A673 (cell line): Measurements from ENCODE around the gene GPR101. TPM values are rescaled to one million over a fixed set of nuclear protein-coding genes. Genes with fewer than 3 reads are reported as not detected.

ENCODE experiments used
- BruUV-seq: library from RNA; stranded (reverse); fragments of 400-500 nt; replicated peaks from 2 replicates; lab custom pipeline; 2021; lab: Mats Ljungman, UMichigan
- CTCF ChIA-PET: fragments of 300-600 bp; sonication (Branson Sonifier 250); formaldehyde crosslinking; loops from one replicate; lab custom pipeline; 2022; ENCODE audit warnings: antibody characterized with exemption; lab: Charles Lee
- POLR2A ChIA-PET: fragments of 300-600 bp; sonication (Branson Sonifier 250); formaldehyde crosslinking; loops from one replicate; lab custom pipeline; 2022; ENCODE audit warnings: antibody characterized with exemption; ENCODE audit not compliant: low non-redundant PET; lab: Charles Lee
- DNase-seq: peaks from one replicate; pipeline ENCODE4 v3.0.0-alpha.2; 2015; ENCODE audit warnings: low spot score
- H3K27ac ChIP-seq: fragments of 200-600 bp; sonication (generic); 2 replicates; pipeline ENCODE4 v1.5.1; 2016; ENCODE audit warnings: mixed run types, low read depth, mild to moderate bottlenecking, mixed read lengths, antibody characterized with exemption, low read length; ENCODE audit not compliant: poor library complexity, severe bottlenecking
- H3K27me3 ChIP-seq: fragments of 200-600 bp; sonication (generic); replicated peaks from 2 replicates; pipeline ENCODE4 v1.6.1; 2017; ENCODE audit warnings: mixed run types, low read depth, mild to moderate bottlenecking, mixed read lengths, antibody characterized with exemption, low read length; ENCODE audit not compliant: insufficient read depth, poor library complexity
- H3K36me3 ChIP-seq: fragments of 200-600 bp; sonication (generic); 2 replicates; pipeline ENCODE4 v1.6.1; 2016; ENCODE audit warnings: mixed run types, mild to moderate bottlenecking, mixed read lengths, antibody characterized with exemption, low read length; ENCODE audit not compliant: insufficient read depth, poor library complexity, severe bottlenecking
- H3K4me1 ChIP-seq: fragments of 200-600 bp; sonication (generic); 2 replicates; pipeline ENCODE4 v1.6.1; 2017; ENCODE audit warnings: mixed run types, mild to moderate bottlenecking, mixed read lengths, antibody characterized with exemption, low read length; ENCODE audit not compliant: insufficient read depth, poor library complexity, severe bottlenecking
- H3K4me3 ChIP-seq: fragments of 200-600 bp; sonication (generic); 2 replicates; pipeline ENCODE4 v1.5.1; 2016; ENCODE audit warnings: low read depth, mixed run types, mild to moderate bottlenecking, mixed read lengths, low read length; ENCODE audit not compliant: poor library complexity, severe bottlenecking
- H3K9me3 ChIP-seq: fragments of 200-600 bp; sonication (generic); 2 replicates; pipeline ENCODE4 v1.6.1; 2016; ENCODE audit warnings: mixed run types, low read depth, mild to moderate bottlenecking, mixed read lengths, antibody characterized with exemption, low read length; ENCODE audit not compliant: poor library complexity, severe bottlenecking
- EZH2 ChIP-seq: fragments of 200-600 bp; sonication (generic); IDR thresholded peaks from 2 replicates; pipeline ENCODE4 v1.6.1; 2017; ENCODE audit warnings: borderline replicate concordance, low read depth, mild to moderate bottlenecking, mixed read lengths, antibody characterized with exemption, low read length; ENCODE audit not compliant: poor library complexity, severe bottlenecking
- intact Hi-C: fragments of 100-400 bp; cut with micrococcal nuclease; formaldehyde crosslinking; loops from one replicate; pipeline ENCODE4 v1.10.0; 2022; ENCODE audit not compliant: unreplicated experiment
- total RNA-seq: library from RNA; stranded (reverse); gene quantifications from 2 replicates; pipeline ENCODE4 v1.2.3, GENCODE V29; 2021
- TF ChIP-seq, protein P1 (sequence below): fragments of 300-800, 200-600 bp; sonication (generic); conservative IDR thresholded peaks from 2 replicates; pipeline ENCODE4 v1.5.1; 2017; ENCODE audit warnings: low read depth, mild to moderate bottlenecking, antibody characterized with exemption, low read length, moderate library complexity, mixed read lengths

Gene GPR101
- total RNA-seq, 1 experiment from 2014 or later = not detected

DNA sequence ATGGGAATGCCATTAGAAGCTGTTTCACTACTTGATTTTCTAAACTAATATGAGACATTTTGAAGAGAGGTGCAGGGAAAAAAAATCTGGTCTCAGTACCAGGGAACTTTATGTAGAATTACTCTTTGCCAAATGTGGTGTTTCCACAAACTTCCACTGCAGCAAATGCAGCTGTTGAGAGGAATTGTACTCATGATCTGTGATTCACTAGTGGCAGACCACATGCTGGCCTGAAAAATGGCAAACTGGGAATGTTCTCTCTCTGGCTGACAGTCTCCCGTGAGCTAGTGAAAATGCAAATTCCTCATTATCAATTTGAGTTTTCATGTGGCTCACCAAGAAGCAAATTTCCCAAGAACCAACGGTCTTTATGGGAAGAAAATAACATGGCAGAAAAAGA is 37.8 kb upstream of the GPR101 start:
- no peak overlapping the region for H3K4me3 ChIP-seq
- no peak overlapping the region for H3K27ac ChIP-seq
- intact Hi-C loops = no loop called here
- ChIA-PET POLR2A (no interaction called here), CTCF (interaction anchor here (0.7 kb wide), 1 partner anchor 122 kb away, joined by 4 read pairs; no protein-coding TSS in a partner anchor)
- H3K9me3 ChIP-seq = no peaks in the 10 kb centered on the region
- no TSS peak for BruUV-seq
- DNase-seq = no peak
- H3K36me3 ChIP-seq = no peaks in the 10 kb centered on the region
- TF ChIP-seq EZH2 = no peak
- TF ChIP-seq, protein P1, sequence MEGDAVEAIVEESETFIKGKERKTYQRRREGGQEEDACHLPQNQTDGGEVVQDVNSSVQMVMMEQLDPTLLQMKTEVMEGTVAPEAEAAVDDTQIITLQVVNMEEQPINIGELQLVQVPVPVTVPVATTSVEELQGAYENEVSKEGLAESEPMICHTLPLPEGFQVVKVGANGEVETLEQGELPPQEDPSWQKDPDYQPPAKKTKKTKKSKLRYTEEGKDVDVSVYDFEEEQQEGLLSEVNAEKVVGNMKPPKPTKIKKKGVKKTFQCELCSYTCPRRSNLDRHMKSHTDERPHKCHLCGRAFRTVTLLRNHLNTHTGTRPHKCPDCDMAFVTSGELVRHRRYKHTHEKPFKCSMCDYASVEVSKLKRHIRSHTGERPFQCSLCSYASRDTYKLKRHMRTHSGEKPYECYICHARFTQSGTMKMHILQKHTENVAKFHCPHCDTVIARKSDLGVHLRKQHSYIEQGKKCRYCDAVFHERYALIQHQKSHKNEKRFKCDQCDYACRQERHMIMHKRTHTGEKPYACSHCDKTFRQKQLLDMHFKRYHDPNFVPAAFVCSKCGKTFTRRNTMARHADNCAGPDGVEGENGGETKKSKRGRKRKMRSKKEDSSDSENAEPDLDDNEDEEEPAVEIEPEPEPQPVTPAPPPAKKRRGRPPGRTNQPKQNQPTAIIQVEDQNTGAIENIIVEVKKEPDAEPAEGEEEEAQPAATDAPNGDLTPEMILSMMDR = no peak
- no peaks in the 10 kb centered on the region for H3K4me1 ChIP-seq
- no peaks in the 10 kb centered on the region for H3K27me3 ChIP-seq

DNA sequence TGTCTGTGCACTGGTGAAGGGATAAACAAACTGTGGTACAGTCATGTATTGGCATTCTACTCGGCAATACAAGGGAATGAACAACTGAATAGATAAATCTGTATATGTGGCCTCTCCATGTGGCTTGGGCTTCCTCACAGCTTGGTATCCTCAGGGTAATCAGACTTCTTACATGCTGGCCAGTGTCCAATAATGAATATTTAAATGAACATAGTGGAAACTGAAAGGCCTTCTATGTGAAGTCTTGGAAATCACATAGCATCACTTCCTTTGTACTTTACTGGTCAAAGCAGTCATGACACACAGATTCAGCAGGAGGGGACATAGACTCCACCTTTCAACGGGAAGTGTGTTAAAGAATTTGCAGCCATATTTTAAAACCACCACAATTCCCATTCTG is 33.4 kb upstream of the GPR101 start:
- Histone ChIP-seq H3K4me3 (no peak overlapping the region), H3K27me3 (no peaks in the 10 kb centered on the region), H3K9me3 (no peaks in the 10 kb centered on the region), H3K4me1 (no peaks in the 10 kb centered on the region), H3K27ac (no peak overlapping the region), H3K36me3 (no peaks in the 10 kb centered on the region)
- TF ChIP-seq, protein P1 = no peak
- TF ChIP-seq EZH2 = no peak
- ChIA-PET POLR2A (no interaction called here), CTCF (no interaction called here)
- intact Hi-C loops = no loop called here
- BruUV-seq = no TSS peak
- no peak for DNase-seq

DNA sequence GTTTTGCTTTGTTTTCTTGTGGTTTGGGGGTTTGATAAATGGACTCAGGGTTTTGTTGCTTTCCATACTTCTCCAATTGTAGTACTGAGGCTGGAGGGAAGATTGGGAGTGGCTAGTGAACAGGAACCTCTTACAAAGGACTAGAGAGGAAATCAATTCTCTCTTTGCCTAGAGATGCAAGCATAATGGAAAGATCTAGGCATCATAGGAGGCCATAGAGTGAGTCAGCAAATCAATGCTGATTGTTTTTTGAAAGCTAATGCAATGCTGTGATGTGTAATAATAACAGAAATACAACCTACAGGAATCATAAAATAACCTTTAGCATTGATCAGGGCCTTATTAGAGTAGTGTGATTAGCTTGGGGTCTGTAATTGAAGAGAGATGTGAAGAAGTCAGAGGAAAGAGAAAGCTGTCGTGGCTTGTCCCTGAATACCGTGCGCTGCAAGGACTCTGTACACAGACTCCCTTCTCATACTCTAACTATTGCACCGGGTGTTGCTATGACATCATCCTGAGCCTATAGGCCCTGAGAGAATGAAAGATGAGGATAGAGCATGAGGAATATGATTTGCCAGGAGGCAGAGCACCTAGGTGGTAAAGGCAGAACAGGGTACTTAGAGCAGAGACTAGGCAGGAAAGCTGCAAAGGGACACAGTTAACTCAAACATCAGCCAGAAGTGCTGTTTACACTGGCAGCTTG is 29.3 kb upstream of the GPR101 start:
- H3K27ac ChIP-seq = no peak overlapping the region
- POLR2A ChIA-PET = no interaction called here
- DNase-seq = no peak
- H3K9me3 ChIP-seq = no peaks in the 10 kb centered on the region
- no peaks in the 10 kb centered on the region for H3K36me3 ChIP-seq
- TF ChIP-seq, protein P1 = no peak
- TF ChIP-seq EZH2 = no peak
- H3K4me3 ChIP-seq = no peak overlapping the region
- no peaks in the 10 kb centered on the region for H3K4me1 ChIP-seq
- CTCF ChIA-PET = no interaction called here
- no TSS peak for BruUV-seq
- intact Hi-C loops = no loop called here
- H3K27me3 ChIP-seq = no peaks in the 10 kb centered on the region
